HUES64 (cell line): Measurements from ENCODE around the gene SAP25.
"Not testable (repeated sequence)": the region's sequence is repeated elsewhere in the genome, so short reads cannot be mapped to it uniquely, and the experiment has no call there.

Experiments
- H3K27ac ChIP-seq: 2 replicates; pipeline ENCODE4 v1.7.0; 2013; ENCODE audit warnings: low read depth, low read length, inconsistent platforms
- H3K27me3 ChIP-seq: 2 replicates; pipeline ENCODE4 v1.6.1; 2013; ENCODE audit warnings: mild to moderate bottlenecking, low read length; ENCODE audit not compliant: insufficient read depth
- H3K36me3 ChIP-seq: 2 replicates; pipeline ENCODE4 v1.6.1; 2013; ENCODE audit warnings: mild to moderate bottlenecking, low read length; ENCODE audit not compliant: insufficient read depth
- H3K4me1 ChIP-seq: 2 replicates; pipeline ENCODE4 v1.6.1; 2013; ENCODE audit warnings: mild to moderate bottlenecking, low read length, moderate library complexity; ENCODE audit not compliant: insufficient read depth
- H3K4me3 ChIP-seq: 2 replicates; pipeline ENCODE4 v1.5.1; 2013; ENCODE audit warnings: mild to moderate bottlenecking, low read length, moderate library complexity
- H3K9ac ChIP-seq: 2 replicates; pipeline ENCODE4 v1.6.1; 2013; ENCODE audit warnings: mild to moderate bottlenecking, low read depth, low read length
- H3K9me3 ChIP-seq: 2 replicates; pipeline ENCODE4 v1.6.1; 2013; ENCODE audit warnings: low read depth, low read length; ENCODE audit not compliant: insufficient read depth
- WGBS: fragments of 150-250, 120-280 bp; methylation state at CpG from one replicate; pipeline ENCODE4 v1.1.7; 2013; ENCODE audit warnings: missing lambda C conversion rate; 5-methylcytosine and 5-hydroxymethylcytosine counted together

SAP25 gene

GRCh38 chr7:100539436-100540006 lies 34.2 kb downstream of the SAP25 start:
- H3K27ac ChIP-seq, result no peak overlapping the region
- H3K4me1 ChIP-seq, result peaks cover 27% of the 10 kb centered on the region
- no peaks in the 10 kb centered on the region for H3K36me3 ChIP-seq
- H3K9me3 ChIP-seq, result no peaks in the 10 kb centered on the region
- WGBS, result under 1% methylated on average over 44 of the region's 44 CpGs
- no peak overlapping the region for H3K9ac ChIP-seq
- peaks cover 9% of the 10 kb centered on the region for H3K27me3 ChIP-seq
- peak overlapping the region; percentile 62 for H3K4me3 ChIP-seq

DNA sequence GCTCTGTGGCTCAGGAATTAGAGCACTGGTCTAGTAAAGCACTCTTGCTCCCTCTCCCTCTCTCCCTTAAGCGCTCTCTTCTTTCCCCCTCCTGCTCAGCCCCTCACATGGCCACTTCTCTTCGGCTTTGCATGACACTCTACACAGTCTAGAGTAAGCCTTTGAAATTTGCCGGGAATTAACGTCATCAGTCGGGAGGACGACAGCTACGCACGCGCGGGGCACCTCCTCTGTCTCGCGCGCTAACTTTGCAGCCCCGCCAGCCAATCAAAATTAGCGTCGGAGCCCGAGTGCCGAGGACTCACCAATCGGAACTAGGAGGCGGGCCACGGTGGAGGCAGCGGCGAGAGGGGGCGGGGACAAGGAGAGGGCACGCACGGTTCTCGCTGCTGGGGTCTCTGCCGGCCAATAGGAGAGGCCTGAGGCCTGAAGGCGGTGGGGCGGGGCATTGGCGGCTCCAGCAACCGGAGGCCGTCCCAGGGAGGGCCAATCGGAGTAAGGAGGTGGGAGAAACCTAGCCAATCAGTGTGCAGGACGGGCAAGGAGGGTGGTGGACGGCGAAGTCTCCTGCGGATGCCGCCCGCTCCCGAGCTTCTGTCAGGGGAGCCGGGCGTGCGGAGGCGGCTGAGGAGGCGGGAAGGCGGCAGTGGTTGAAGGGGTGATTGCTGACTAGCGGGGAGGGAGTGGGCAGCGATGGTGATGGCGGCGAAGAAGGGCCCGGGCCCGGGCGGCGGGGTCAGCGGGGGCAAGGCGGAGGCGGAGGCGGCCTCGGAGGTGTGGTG lies 34.9 kb downstream of the SAP25 start, which contains the start of gene AGFG2:
Gene AGFG2 (plus strand): TSS at position 550 of the 782 bp plus-strand sequence. CDS start 144 bp downstream, at position 694.
- Histone ChIP-seq H3K36me3 (no peaks in the 10 kb centered on the region), H3K4me1 (peaks cover 22% of the 10 kb centered on the region), H3K9ac (no peak within 1 kb of the TSS), H3K27ac (no peak within 1 kb of the TSS), H3K9me3 (no peaks in the 10 kb centered on the region), H3K4me3 (peak within 1 kb of the TSS; percentile 66), H3K27me3 (peaks cover 9% of the 10 kb centered on the region)
- WGBS, result 1% methylated on average over 60 of the region's 60 CpGs

- H3K27ac ChIP-seq, result no peak overlapping the region
- H3K4me3 ChIP-seq, result peak overlapping the region; percentile 66
- H3K4me1 ChIP-seq, result peaks cover 16% of the 10 kb centered on the region
- H3K9me3 ChIP-seq, result no peaks in the 10 kb centered on the region
- 19% methylated on average over 8 of the region's 8 CpGs for WGBS
- H3K9ac ChIP-seq, result no peak overlapping the region
- peaks cover 9% of the 10 kb centered on the region for H3K27me3 ChIP-seq
- H3K36me3 ChIP-seq, result no peaks in the 10 kb centered on the region
Measured at GRCh38 chr7:100538348-100538653, 35.4 kb downstream of the SAP25 start.

- WGBS, result 88% methylated on average over 2 of the region's 2 CpGs
- H3K27me3 ChIP-seq, H3K9ac ChIP-seq, H3K9me3 ChIP-seq, H3K27ac ChIP-seq, H3K4me3 ChIP-seq, H3K36me3 ChIP-seq, H3K4me1 ChIP-seq: not testable (repeated sequence)
Measured at GRCh38 chr7:100536695-100537094, 37.0 kb downstream of the SAP25 start.

GRCh38 chr7:100535982-100536381 lies 37.7 kb downstream of the SAP25 start:
- H3K9me3 ChIP-seq, H3K4me3 ChIP-seq, H3K27me3 ChIP-seq, H3K27ac ChIP-seq, H3K9ac ChIP-seq, H3K36me3 ChIP-seq, H3K4me1 ChIP-seq: not testable (repeated sequence)
- WGBS, result 94% methylated on average over 9 of the region's 9 CpGs

GRCh38 chr7:100532165-100533022 lies 41.3 kb downstream of the SAP25 start:
- H3K4me1 ChIP-seq, result no peaks in the 10 kb centered on the region
- H3K27ac ChIP-seq, result no peak overlapping the region
- H3K9me3 ChIP-seq, result no peaks in the 10 kb centered on the region
- H3K9ac ChIP-seq, result no peak overlapping the region
- WGBS, result 95% methylated on average over 14 of the region's 14 CpGs
- no peaks in the 10 kb centered on the region for H3K27me3 ChIP-seq
- no peak overlapping the region for H3K4me3 ChIP-seq
- H3K36me3 ChIP-seq, result no peaks in the 10 kb centered on the region

DNA sequence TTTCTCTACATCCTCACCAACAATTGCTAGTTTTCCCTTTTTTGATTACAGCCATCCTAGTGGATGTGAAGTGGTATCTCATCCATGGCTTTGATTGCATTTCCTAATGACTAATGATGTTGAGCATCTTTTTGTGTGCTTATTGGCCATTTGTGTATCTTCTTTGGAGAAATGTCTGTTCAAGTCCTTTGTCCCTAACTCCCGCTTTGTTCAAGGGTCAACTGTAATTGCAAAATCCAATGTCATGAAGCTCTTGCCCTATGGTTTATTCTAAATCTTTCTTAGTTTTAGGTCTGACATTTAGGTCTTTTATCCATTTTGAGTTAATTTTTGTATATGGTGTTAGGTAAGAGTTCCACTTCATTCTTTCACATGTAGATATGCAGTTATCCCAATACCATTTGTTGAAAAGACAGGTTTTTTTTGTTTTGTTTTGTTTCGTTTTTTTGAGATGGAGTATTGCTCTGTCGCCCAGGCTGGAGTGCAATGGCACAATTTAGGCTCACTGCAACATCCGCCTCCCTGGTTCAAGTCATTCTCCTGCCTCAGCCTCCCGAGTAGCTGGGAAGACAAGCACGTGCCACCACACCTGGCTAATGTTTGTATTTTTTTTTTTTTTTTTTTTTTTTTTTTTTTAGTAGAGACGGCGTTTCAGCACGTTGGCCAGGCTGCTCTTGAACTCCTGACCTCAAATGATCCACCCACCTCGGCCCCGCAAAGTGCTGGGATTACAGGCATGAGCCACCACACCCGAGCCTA lies 45.4 kb downstream of the SAP25 start:
- H3K9ac ChIP-seq, H3K27me3 ChIP-seq, H3K27ac ChIP-seq, H3K36me3 ChIP-seq, H3K4me3 ChIP-seq, H3K4me1 ChIP-seq, H3K9me3 ChIP-seq: not testable (repeated sequence)
- 94% methylated on average over 12 of the region's 12 CpGs for WGBS

- not testable (repeated sequence) for H3K27me3 ChIP-seq, H3K27ac ChIP-seq, H3K9ac ChIP-seq, H3K4me1 ChIP-seq, H3K9me3 ChIP-seq, H3K4me3 ChIP-seq, H3K36me3 ChIP-seq
- whole genome bisulfite sequencing, result 91% methylated on average over 8 of the region's 34 CpGs
Measured at GRCh38 chr7:100523192-100523591, 50.5 kb downstream of the SAP25 start.
